HUDEP-2 (cell line): Measurements from ENCODE around the gene CCND3.

ENCODE experiments used
- DNase-seq, 76 experiments: peaks; one replicate each; lab custom pipeline; 2025; ENCODE audit not compliant: unreplicated experiment in 76 of 76; lab: John Stamatoyannopoulos, UW

CCND3 gene

GRCh38 chr6:41929924-41930323 lies 11.7 kb downstream of the CCND3 start:
- no peak for DNase-seq

- DNase-seq = no peak
Observed at GRCh38 chr6:41927253-41927652, 14.4 kb downstream of the CCND3 start.

DNA sequence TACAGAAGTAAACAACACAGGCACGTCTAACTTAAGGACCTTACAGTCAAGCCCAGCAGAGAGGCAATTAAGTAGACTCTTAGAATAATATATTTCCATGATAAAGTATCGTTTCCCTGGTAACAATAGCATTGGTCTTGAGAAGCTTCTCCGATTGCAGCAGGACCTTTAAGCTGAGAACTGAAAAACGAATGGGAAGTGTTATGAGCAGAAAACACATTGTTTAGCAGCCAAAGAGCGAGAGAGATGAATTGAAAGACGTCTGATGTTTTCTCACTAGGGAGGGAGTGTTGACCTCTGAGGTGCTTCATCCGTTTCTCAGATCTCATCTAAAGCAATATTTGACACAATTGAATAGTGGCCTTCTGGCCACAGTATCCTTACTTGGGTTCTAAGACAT lies 19.5 kb downstream of the CCND3 start:
- DNase-seq = no peak

GRCh38 chr6:41921712-41921998 lies 20.0 kb downstream of the CCND3 start:
- peak in 2 of 76 experiments; percentile 38 to 65 for DNase-seq

DNA sequence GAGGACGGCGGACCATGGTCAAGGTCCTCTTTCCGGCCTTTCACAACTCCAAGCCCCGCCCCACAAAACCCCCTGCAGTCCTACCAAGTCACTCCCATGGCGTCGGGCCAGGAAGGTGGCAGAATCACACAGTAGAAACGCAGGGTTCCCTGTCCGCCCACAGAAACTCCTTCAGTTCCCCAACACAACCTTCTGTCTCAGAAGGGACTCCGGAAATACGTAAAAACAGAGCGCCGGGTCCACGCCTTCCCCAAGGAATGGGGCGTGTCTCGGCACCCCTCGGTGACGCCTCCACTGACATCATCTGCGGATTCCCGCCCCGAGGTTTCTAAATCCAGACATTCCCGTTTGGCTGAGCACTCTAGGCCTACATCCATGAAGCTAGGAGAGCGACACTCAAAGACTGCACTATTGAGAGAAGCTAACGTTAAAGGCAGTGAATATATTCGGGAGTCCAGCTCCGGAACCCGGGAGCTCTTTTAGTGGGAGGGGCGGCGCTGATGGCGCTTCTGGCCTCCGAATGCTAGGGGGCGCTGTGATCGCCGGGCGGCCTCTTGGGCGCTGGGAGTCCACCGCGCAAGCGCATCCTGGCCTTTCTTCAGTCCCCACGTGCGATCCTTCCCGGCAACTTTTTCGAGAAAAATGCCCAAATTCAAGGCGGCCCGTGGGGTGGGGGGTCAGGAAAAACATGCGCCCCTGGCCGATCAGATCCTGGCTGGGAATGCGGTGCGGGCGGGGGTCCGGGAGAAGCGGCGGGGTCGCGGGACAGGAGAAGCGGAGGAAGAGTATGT lies 20.5 kb downstream of the CCND3 start, which contains the start of the genes BYSL and MED20:
Gene BYSL, plus strand, starts transcription at position 579 of the 791 bp plus-strand sequence. Its CDS starts 64 bp downstream, at position 643.
Gene MED20, minus strand, starts transcription at position 219 of the 791 bp plus-strand sequence. Its CDS starts 121 bp downstream, at position 98.
- peak in 74 of 76 experiments; percentile 83 to 99 (median 94) for DNase-seq

- peak in 28 of 76 experiments; percentile 15 to 69 (median 38) for DNase-seq
Observed at GRCh38 chr6:41917528-41917927, 24.1 kb downstream of the CCND3 start.

GRCh38 chr6:41914869-41915530 lies 26.6 kb downstream of the CCND3 start:
- DNase-seq = peak in 71 of 76 experiments; percentile 24 to 93 (median 56)

DNA sequence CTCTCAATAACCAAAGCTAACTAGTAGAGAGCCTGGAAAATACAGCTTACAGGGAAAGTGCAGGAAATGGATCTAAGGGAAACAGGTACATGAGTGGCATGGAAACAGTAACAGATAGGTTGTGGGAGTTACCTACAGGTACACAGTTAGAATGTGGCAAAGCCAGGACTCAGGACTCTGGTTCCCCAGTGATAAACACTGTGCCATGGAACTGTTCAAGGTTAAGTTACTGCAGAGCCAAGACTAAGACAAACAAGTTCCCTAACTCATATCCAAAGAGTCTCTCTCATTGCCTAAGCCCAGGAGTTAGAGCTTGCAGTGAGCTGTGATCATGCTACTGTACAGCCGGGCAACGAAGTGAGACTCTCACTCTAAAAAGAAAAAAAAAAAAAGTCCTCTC lies 27.3 kb downstream of the CCND3 start:
- no peak for DNase-seq

GRCh38 chr6:41909727-41910126 lies 31.9 kb downstream of the CCND3 start:
- DNase-seq = no peak

DNA sequence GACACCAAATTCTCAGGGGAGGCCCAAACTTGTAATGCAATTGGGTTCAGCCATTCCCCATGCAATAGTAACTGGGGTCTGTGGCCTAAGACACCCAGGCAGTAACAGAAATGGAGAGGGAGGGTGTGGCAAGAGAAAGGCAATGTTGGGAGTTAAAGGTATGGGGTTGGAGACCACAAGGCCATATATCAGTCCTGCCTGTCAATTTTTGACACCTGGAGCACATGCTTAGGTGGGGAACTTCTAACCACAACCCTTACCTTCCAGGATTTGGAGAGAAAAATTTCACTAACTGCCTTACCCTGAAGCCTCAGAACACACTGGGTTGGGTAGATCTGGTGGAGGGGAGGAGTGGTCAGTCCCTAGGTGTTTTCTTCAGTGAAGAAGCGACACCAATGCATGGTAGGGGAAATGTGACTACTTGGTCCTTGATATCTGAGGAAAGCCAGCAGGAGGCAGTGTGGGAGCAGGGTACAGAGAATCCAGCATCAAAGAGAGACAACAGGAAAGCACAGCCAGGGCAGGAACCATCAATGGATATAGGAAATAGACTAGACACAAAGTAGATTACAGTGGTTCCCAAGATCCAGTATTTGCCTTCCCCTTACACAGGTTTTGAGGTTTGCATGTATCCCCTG lies 39.6 kb downstream of the CCND3 start:
- DNase-seq = peak in 53 of 76 experiments; percentile 3 to 73 (median 43)

DNA sequence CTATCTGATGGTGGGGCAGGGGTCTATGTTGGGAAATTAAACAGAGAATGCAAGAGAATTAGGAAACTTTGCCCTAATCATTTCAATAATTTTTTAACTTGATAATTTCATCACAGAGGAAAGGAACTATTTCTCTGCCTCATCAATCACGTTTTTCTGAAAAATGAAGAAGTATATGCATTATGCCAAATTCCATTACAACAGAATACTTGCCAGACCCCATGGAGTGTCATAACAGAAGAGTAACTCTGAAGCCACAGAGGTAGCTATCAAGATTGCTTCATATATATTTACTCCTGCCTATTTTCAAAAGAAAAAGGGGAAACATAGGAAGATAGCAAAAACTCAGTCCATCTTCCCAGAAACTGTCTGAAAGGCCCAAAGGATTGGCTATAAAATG lies 40.7 kb downstream of the CCND3 start:
- no peak for DNase-seq

DNA sequence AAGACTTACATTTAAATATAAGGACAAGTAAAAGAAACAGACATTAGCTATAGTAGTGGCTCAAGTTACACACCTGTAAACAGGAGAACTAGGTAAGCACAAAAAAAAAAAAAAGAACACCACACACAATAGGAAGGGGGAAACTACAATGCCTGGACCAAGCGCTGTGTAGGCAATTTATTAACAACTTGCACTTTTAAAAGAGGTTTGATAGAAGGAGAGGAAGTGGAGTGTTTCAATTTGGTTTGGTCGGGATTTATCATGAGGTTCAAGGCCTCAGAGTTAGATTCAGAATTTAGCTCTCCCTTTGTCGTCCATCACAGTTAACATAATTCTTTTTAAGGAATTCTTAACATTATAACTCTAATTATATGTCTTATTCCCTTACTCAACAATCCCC lies 45.3 kb downstream of the CCND3 start:
- no peak for DNase-seq

- peak in 75 of 76 experiments; percentile 21 to 97 (median 87) for DNase-seq
Observed at GRCh38 chr6:41895300-41896233, 46.0 kb downstream of the CCND3 start, which contains the start of gene USP49. Gene USP49 (minus strand): TSS chr6:41895375. CDS start chr6:41806983, 88,392 bp downstream.

- peak in 3 of 76 experiments; percentile 11 to 17 (median 14) for DNase-seq
Observed at GRCh38 chr6:41894366-41895299, 47.0 kb downstream of the CCND3 start.

DNA sequence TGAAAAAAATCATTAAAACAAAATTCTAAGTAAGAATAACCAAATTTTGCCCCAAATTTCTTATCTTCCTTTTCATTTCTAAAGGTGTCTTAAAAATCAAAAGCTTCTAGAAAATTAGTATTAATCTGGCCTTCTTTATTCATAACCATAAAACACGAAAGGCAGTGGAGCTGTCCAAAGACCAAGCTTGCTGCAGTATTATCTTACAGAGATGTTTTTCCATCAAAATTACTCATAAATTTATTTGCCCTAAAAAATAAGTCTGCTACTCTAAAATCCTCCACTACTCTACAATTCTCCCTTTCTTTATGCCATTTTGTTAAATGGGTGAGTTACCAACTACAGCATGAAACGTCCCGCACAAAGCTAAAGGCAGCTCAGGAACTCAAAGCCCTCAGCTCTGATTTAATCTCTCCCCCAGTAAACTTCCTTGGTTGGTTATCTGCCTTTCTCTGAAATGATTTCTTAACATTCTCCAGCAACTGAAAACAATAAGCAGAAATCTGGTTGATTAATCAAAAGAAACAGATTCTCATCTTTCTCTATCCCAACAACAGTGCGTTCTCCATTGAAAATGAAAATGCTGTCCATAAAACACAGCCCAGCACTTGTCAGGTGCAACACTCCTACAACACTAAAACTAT lies 48.6 kb downstream of the CCND3 start:
- no peak for DNase-seq

DNA sequence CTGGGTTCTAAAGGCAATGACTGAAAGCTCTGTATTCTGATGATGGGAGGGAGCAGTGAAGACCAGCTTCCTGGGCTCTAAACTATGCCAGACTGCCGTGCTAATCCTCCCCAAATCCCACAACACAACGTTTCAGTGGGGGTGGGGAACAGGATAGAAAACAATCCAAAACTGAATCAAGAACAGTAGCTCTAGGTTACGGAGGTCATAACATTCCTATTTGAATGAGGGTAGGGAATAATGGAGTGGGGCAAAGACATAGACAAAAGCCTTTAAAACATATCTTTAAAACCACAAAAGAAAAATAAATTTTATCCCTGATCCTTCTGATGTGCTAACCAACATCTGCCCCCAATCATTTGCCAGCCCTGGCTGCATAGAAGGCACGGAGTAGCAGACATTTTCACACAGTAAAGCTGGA lies 54.3 kb downstream of the CCND3 start:
- no peak for DNase-seq

GRCh38 chr6:41885930-41886329 lies 55.7 kb downstream of the CCND3 start:
- no peak for DNase-seq

DNA sequence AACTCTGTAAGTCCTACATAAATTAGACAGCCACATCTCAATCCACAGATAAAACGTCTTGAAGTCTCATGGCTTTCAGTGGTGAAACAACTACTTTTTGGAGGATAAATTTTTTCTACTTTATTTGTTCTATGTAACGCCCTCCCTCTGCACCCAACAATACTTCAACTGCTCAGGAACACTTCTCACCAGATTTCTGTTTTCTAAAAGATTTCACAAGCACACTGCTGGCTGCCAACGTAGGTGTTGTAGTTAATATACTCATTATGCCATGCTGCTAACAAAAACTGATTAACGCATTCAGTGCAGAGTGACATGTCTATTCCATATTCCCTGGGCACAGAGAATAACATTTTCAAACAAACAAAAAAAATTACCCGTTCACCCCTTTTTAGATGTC lies 56.7 kb downstream of the CCND3 start:
- DNase-seq = no peak
